ENCODE measurements around the gene CA10.

Gene CA10

GRCh38 chr17:52147872-52148271 lies 10.6 kb downstream of the CA10 start:
- no peak for ATAC-seq
- no peak for TF ChIP-seq POU6F1 (CRISPR knock-in tag; IDR thresholded peaks at IDR 0.05; ENCODE audit: borderline replicate concordance, low read depth)
- TF ChIP-seq BACH2 (CRISPR knock-in tag; IDR thresholded peaks at IDR 0.05; ENCODE audit: borderline replicate concordance), result no peak
- TF ChIP-seq GLIS3 (CRISPR knock-in tag; IDR thresholded peaks at IDR 0.05), result no peak
- no peak for TF ChIP-seq ZFP3 (CRISPR knock-in tag; IDR thresholded peaks at IDR 0.05)
- no peak for TF ChIP-seq PPARA (CRISPR knock-in tag; IDR thresholded peaks at IDR 0.05; ENCODE audit: borderline replicate concordance)
- TF ChIP-seq ESRRG (CRISPR knock-in tag; IDR thresholded peaks at IDR 0.05), result no peak
- no peak for TF ChIP-seq ARNTL (CRISPR knock-in tag; IDR thresholded peaks at IDR 0.05; ENCODE audit: borderline replicate concordance, low read depth)
- no peak for TF ChIP-seq ZNF565 (CRISPR knock-in tag; conservative IDR thresholded peaks at IDR 0.05; ENCODE audit: low read depth)
- TF ChIP-seq TOX (CRISPR knock-in tag; IDR thresholded peaks at IDR 0.05; ENCODE audit: borderline replicate concordance), result no peak
- TF ChIP-seq OSR1 (CRISPR knock-in tag; IDR thresholded peaks at IDR 0.05), result no peak
- no peak for TF ChIP-seq CSRNP3 (CRISPR knock-in tag; IDR thresholded peaks at IDR 0.05)
- TF ChIP-seq PATZ1 (CRISPR knock-in tag; IDR thresholded peaks at IDR 0.05; ENCODE audit: borderline replicate concordance), result no peak
- no peak for TF ChIP-seq ZNF8 (CRISPR knock-in tag; IDR thresholded peaks at IDR 0.05)
- TF ChIP-seq ZNF70 (CRISPR knock-in tag; IDR thresholded peaks at IDR 0.05), result no peak
- no peak for TF ChIP-seq ZC3H10 (CRISPR knock-in tag; IDR thresholded peaks at IDR 0.05)
- no peak for TF ChIP-seq ZFP30 (CRISPR knock-in tag; IDR thresholded peaks at IDR 0.05)
- TF ChIP-seq ISL1 (CRISPR knock-in tag; IDR thresholded peaks at IDR 0.05), result no peak
- TF ChIP-seq TCF4 (CRISPR knock-in tag; IDR thresholded peaks at IDR 0.05; ENCODE audit: borderline replicate concordance), result no peak

GRCh38 chr17:52147431-52147830 lies 11.1 kb downstream of the CA10 start:
- no peak for TF ChIP-seq GLIS3 (CRISPR knock-in tag; IDR thresholded peaks at IDR 0.05)
- no peak for TF ChIP-seq CREB5 (CRISPR knock-in tag; IDR thresholded peaks at IDR 0.05; ENCODE audit: low read depth)
- no peak for TF ChIP-seq ESRRG (CRISPR knock-in tag; IDR thresholded peaks at IDR 0.05)
- no peak for TF ChIP-seq TSHZ2 (CRISPR knock-in tag; IDR thresholded peaks at IDR 0.05)
- TF ChIP-seq ISL1 (CRISPR knock-in tag; IDR thresholded peaks at IDR 0.05), result no peak
- no peak for TF ChIP-seq OSR1 (CRISPR knock-in tag; IDR thresholded peaks at IDR 0.05)
- no peak for TF ChIP-seq ZC3H10 (CRISPR knock-in tag; IDR thresholded peaks at IDR 0.05)

GRCh38 chr17:52145476-52145875 lies 13.0 kb downstream of the CA10 start:
- no peak for ATAC-seq
- TF ChIP-seq ESRRG (CRISPR knock-in tag; IDR thresholded peaks at IDR 0.05) (no peak), ISL1 (CRISPR knock-in tag; IDR thresholded peaks at IDR 0.05) (peak; percentile 70)

More at GRCh38 chr17:52147431-52147830, 11.1 kb downstream of the CA10 start:
- ATAC-seq, result no peak

GRCh38 chr17:52143542-52143941 lies 15.0 kb downstream of the CA10 start:
- no peak for TF ChIP-seq ZNF565 (CRISPR knock-in tag; conservative IDR thresholded peaks at IDR 0.05; ENCODE audit: low read depth)
- no peak for TF ChIP-seq SNAI2 (CRISPR knock-in tag; IDR thresholded peaks at IDR 0.05)
- TF ChIP-seq OSR1 (CRISPR knock-in tag; IDR thresholded peaks at IDR 0.05), result no peak
- no peak for TF ChIP-seq ZFP30 (CRISPR knock-in tag; IDR thresholded peaks at IDR 0.05)
- no peak for TF ChIP-seq ISL1 (CRISPR knock-in tag; IDR thresholded peaks at IDR 0.05)
- no peak for TF ChIP-seq ZNF8 (CRISPR knock-in tag; IDR thresholded peaks at IDR 0.05)
- no peak for TF ChIP-seq CSRNP3 (CRISPR knock-in tag; IDR thresholded peaks at IDR 0.05)
- TF ChIP-seq GLIS3 (CRISPR knock-in tag; IDR thresholded peaks at IDR 0.05), result no peak
- no peak for TF ChIP-seq ESRRG (CRISPR knock-in tag; IDR thresholded peaks at IDR 0.05)
- TF ChIP-seq POU6F1 (CRISPR knock-in tag; IDR thresholded peaks at IDR 0.05; ENCODE audit: borderline replicate concordance, low read depth), result no peak
- no peak for TF ChIP-seq RARB (CRISPR knock-in tag; IDR thresholded peaks at IDR 0.05)
- no peak for TF ChIP-seq ARNTL (CRISPR knock-in tag; IDR thresholded peaks at IDR 0.05; ENCODE audit: borderline replicate concordance, low read depth)
- no peak for TF ChIP-seq ZFP3 (CRISPR knock-in tag; IDR thresholded peaks at IDR 0.05)
- no peak for TF ChIP-seq PPARA (CRISPR knock-in tag; IDR thresholded peaks at IDR 0.05; ENCODE audit: borderline replicate concordance)
- no peak for ATAC-seq
